ENCODE measurements around the gene BID. TPM values are rescaled to one million over a fixed set of nuclear protein-coding genes. Genes with fewer than 3 reads are reported as not detected.

Gene BID
- total RNA-seq, 3 donors from 2014 or later (not counting 1 experiment from before 2014, with no cell fraction given), result 40.9 to 42.4 (median 42.3) TPM

Other genes with a start within 250 kb of the BID start
- not detected for gene SLC25A18, start 211.0 kb downstream of the BID start, total RNA-seq
- gene ATP6V1E1, start 145.7 kb downstream of the BID start, total RNA-seq, result 10 to 100 TPM; 75.8 to 79.8 (median 76.4) TPM
- gene BCL2L13, start 135.7 kb downstream of the BID start, total RNA-seq, result 10 to 100 TPM; 19.1 to 28.7 (median 23.3) TPM